Lung (tissue), 12 donors: Measurements from ENCODE around the gene KLHL8. TPM values are rescaled to one million over a fixed set of nuclear protein-coding genes. Genes with fewer than 3 reads are reported as not detected.

ENCODE experiments used
- ATAC-seq: fragments of 200-7000 bp; cut with Tn5 transposase; one replicate; pipeline ENCODE4 v1.9.1; 2020; ENCODE audit warnings: moderate number of reproducible peaks; ENCODE audit not compliant: insufficient read depth, low FRiP score
- DNase-seq, 3 donors: peaks; one replicate each; pipeline ENCODE4 v3.0.0-alpha.2; 2013 to 2017
- H3K27ac ChIP-seq, 2 donors: one replicate each; pipeline ENCODE4 v1.5.1; 2013; ENCODE audit warnings: mild to moderate bottlenecking in 2 of 2, moderate library complexity in 2 of 2, control low read depth in 1 of 2, inconsistent platforms in 1 of 2, low read depth in 1 of 2, low read length in 1 of 2
- H3K27me3 ChIP-seq, 3 donors: one replicate each; pipeline ENCODE4 v1.5.1; 2013; ENCODE audit warnings: low read length in 2 of 3; ENCODE audit not compliant: control insufficient read depth in 3 of 3, insufficient read depth in 3 of 3
- H3K36me3 ChIP-seq, 4 donors: one replicate each; pipeline ENCODE4 v1.5.1; 2013; ENCODE audit warnings: low read length in 4 of 4, mild to moderate bottlenecking in 1 of 4, moderate library complexity in 1 of 4; ENCODE audit not compliant: control insufficient read depth in 4 of 4, insufficient read depth in 4 of 4
- H3K4me1 ChIP-seq, 5 donors: one replicate each; pipeline ENCODE4 v1.5.1; 2013; ENCODE audit warnings: low read length in 5 of 5, mild to moderate bottlenecking in 2 of 5, moderate library complexity in 1 of 5; ENCODE audit not compliant: control insufficient read depth in 5 of 5, insufficient read depth in 5 of 5
- H3K4me3 ChIP-seq: one replicate; pipeline ENCODE4 v1.5.1; 2013; ENCODE audit warnings: mild to moderate bottlenecking, control low read depth, moderate library complexity
- H3K9ac ChIP-seq, 2 donors: one replicate each; pipeline ENCODE4 v1.5.1; 2013; ENCODE audit warnings: low read length in 2 of 2, control low read depth in 1 of 2; ENCODE audit not compliant: insufficient read depth in 1 of 2
- H3K9me3 ChIP-seq, 4 donors: one replicate each; pipeline ENCODE4 v1.5.1; 2013; ENCODE audit warnings: low read length in 3 of 4, mild to moderate bottlenecking in 1 of 4, moderate library complexity in 1 of 4; ENCODE audit not compliant: control insufficient read depth in 4 of 4, insufficient read depth in 3 of 4
- WGBS, 2 donors: extraction: QIAGEN DNeasy Blood & Tissue Kit; methylation state at CpG; one replicate each; pipeline ENCODE4 v1.1.7; 2013; 5-methylcytosine and 5-hydroxymethylcytosine counted together
- polyA plus RNA-seq, 2 donors: library from polyadenylated mRNA; stranded (reverse); fragments of 200-250 nt; gene quantifications; one replicate each; pipeline ENCODE4 v1.2.1, GENCODE V29; 2013
- total RNA-seq, 2 donors: library from RNA; depleted of rRNA in 1 of 2; stranded (reverse); fragments of >200 nt in 1 of 2; gene quantifications; one replicate each; pipeline ENCODE4 v1.2.1, GENCODE V29; 2014 to 2021
- TF ChIP-seq, protein P1 (sequence below): IDR thresholded peaks from 2 replicates; pipeline ENCODE4 v1.5.1; 2012; ENCODE audit warnings: mild to moderate bottlenecking; ENCODE audit errors: control extremely low read depth, extremely low read depth
- donor health status: control.
- donor health status: control.
- donor health status: Bipolar disorder and iron deficiency.
- donor health status: healthy.
- donor health status: DM: yes; HTN: yes; CAD: no.

KLHL8 gene
- total and polyA plus RNA-seq, 4 donors = 3.3 to 23.1 (median 9.9) TPM

GRCh38 chr4:87193958-87194675 is 26.3 kb downstream of the KLHL8 start:
- ATAC-seq (no peak), DNase-seq (no peak)

DNA sequence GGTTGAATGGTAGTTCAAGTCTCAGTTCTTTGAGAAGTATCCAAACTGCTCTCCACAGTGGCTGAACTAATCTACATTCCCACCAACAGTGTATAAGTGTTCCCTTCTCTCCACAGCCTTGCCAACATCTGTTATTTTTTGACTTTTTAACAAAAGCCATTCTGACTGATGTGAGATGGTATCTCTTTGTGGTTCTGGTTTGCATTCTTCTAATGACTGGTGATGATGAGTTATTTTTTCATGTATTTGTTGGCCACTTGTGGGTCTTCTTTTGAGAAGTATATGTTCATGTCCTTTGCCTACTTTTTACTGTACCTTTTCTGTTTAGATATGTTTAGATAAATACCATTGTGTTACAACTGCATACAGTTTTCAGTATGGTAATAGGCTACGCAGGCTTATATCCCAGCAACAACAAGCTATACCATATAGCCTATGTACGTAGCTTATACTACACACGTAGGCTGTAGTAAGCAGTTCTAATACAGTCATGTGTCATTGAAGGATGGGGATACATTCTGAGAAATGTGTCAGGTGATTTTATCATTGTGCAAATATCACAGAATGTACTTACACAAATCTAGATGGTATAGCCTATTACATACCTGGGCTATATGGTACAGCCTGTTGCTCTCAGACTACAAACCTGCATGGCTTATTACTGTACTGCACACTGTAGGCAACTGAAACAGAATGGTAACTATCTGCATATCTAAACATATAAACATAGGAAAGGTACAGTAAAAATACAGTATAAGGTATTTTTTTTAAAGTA is 28.1 kb downstream of the KLHL8 start:
- peaks cover 0 to 2% (median 0%) of the 10 kb centered on the region in 4 donors for H3K9me3 ChIP-seq
- H3K27ac ChIP-seq = no peak overlapping the region
- no peak overlapping the region for H3K4me3 ChIP-seq
- TF ChIP-seq, protein P1, sequence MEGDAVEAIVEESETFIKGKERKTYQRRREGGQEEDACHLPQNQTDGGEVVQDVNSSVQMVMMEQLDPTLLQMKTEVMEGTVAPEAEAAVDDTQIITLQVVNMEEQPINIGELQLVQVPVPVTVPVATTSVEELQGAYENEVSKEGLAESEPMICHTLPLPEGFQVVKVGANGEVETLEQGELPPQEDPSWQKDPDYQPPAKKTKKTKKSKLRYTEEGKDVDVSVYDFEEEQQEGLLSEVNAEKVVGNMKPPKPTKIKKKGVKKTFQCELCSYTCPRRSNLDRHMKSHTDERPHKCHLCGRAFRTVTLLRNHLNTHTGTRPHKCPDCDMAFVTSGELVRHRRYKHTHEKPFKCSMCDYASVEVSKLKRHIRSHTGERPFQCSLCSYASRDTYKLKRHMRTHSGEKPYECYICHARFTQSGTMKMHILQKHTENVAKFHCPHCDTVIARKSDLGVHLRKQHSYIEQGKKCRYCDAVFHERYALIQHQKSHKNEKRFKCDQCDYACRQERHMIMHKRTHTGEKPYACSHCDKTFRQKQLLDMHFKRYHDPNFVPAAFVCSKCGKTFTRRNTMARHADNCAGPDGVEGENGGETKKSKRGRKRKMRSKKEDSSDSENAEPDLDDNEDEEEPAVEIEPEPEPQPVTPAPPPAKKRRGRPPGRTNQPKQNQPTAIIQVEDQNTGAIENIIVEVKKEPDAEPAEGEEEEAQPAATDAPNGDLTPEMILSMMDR = no peak
- DNase-seq (no peak), ATAC-seq (no peak)
- no peak overlapping the region for H3K9ac ChIP-seq
- no peaks in the 10 kb centered on the region for H3K27me3 ChIP-seq
- H3K36me3 ChIP-seq = peaks cover 0 to 4% (median 0%) of the 10 kb centered on the region in 4 donors
- H3K4me1 ChIP-seq = peaks cover 0 to 8% (median 0%) of the 10 kb centered on the region in 5 donors
- 99% methylated on average over 3 of the region's 3 CpGs for WGBS, 2 donors

More at GRCh38 chr4:87193958-87194675, 26.3 kb downstream of the KLHL8 start:
- Histone ChIP-seq H3K36me3 (peaks cover 0 to 4% (median 0%) of the 10 kb centered on the region in 4 donors), H3K9ac (no peak overlapping the region), H3K27ac (no peak overlapping the region), H3K27me3 (no peaks in the 10 kb centered on the region), H3K9me3 (no peaks in the 10 kb centered on the region), H3K4me3 (no peak overlapping the region), H3K4me1 (peaks cover 0 to 5% (median 0%) of the 10 kb centered on the region in 5 donors)
- TF ChIP-seq, protein P1 = no peak
- 94 to 97% methylated on average over 4 of the region's 4 CpGs for WGBS, 2 donors

- Histone ChIP-seq H3K9ac (no peak overlapping the region), H3K27me3 (no peaks in the 10 kb centered on the region), H3K4me1 (peaks cover 0 to 8% (median 0%) of the 10 kb centered on the region in 5 donors), H3K9me3 (peaks cover 0 to 2% (median 0%) of the 10 kb centered on the region in 4 donors), H3K27ac (no peak overlapping the region), H3K36me3 (peaks cover 0 to 4% (median 0%) of the 10 kb centered on the region in 4 donors), H3K4me3 (no peak overlapping the region)
- no peak for DNase-seq
- WGBS, 2 donors = 87 to 96% methylated on average over 7 of the region's 7 CpGs
- ATAC-seq = no peak
- TF ChIP-seq, protein P1 = no peak
Observed at GRCh38 chr4:87188932-87189331, 31.5 kb downstream of the KLHL8 start.
